ENCODE measurements around the gene SKIC3.

The SKIC3 gene

GRCh38 chr5:95557841-95558240, 3.1 kb upstream of the SKIC3 start:
- 100% methylated on average over 2 of the region's 2 CpGs for WGBS (ENCODE audit: insufficient coverage)
- CTCF ChIA-PET = no interaction called here
- POLR2A ChIA-PET = no interaction called here
- no peak overlapping the region for H3K27ac ChIP-seq (ENCODE audit: insufficient read depth in 1 of 2, low read depth in 1 of 2, low read length in 2 of 2, poor library complexity in 1 of 2, severe bottlenecking in 2 of 2)
- no peaks in the 10 kb centered on the region for H3K27me3 ChIP-seq (replicated peaks in 2 of 5; ENCODE audit: control insufficient read depth in 4 of 5, insufficient read depth in 5 of 5, low read length in 4 of 5)
- peaks cover 0 to 2% (median 0%) of the 10 kb centered on the region in 4 experiments for H3K36me3 ChIP-seq (ENCODE audit: control insufficient read depth in 4 of 4, insufficient read depth in 4 of 4, low read length in 3 of 4)
- H3K9me3 ChIP-seq (ENCODE audit: control extremely low read depth in 1 of 5, control insufficient read depth in 4 of 5, insufficient read depth in 2 of 5, low read depth in 1 of 5, low read length in 4 of 5) = no peaks in the 10 kb centered on the region
- no peak overlapping the region for H3K4me3 ChIP-seq (ENCODE audit: control insufficient read depth in 1 of 7, extremely low read depth in 1 of 7, insufficient read depth in 4 of 7, low read depth in 2 of 7, low read length in 6 of 7)
- H3K4me1 ChIP-seq (ENCODE audit: control extremely low read depth in 1 of 4, control insufficient read depth in 4 of 4, insufficient read depth in 4 of 4, low read length in 3 of 4) = peaks cover 3 to 19% (median 18%) of the 10 kb centered on the region in 4 experiments
- no peak for DNase-seq

GRCh38 chr5:95555553-95555952, 776 bp upstream of the SKIC3 start:
- peak overlapping the region; percentile 84 to 96 (median 92) for H3K4me3 ChIP-seq (ENCODE audit: control insufficient read depth in 1 of 7, extremely low read depth in 1 of 7, insufficient read depth in 4 of 7, low read depth in 2 of 7, low read length in 6 of 7)
- 0% methylated on average over 3 of the region's 9 CpGs for WGBS (ENCODE audit: insufficient coverage)
- CTCF ChIA-PET = interaction anchor here (0.6 to 1.3 kb wide), 3 partner anchors 12 to 89 kb away, joined by 3 to 5 read pairs (median 3); no protein-coding TSS in a partner anchor

GRCh38 chr5:95554331-95554646, 488 bp downstream of the SKIC3 start:
- peak overlapping the region; percentile 59 to 79 for H3K27ac ChIP-seq (ENCODE audit: insufficient read depth in 1 of 2, low read depth in 1 of 2, low read length in 2 of 2, poor library complexity in 1 of 2, severe bottlenecking in 2 of 2)
- H3K9me3 ChIP-seq (ENCODE audit: control extremely low read depth in 1 of 5, control insufficient read depth in 4 of 5, insufficient read depth in 2 of 5, low read depth in 1 of 5, low read length in 4 of 5) = no peaks in the 10 kb centered on the region
- peaks cover 3 to 19% (median 18%) of the 10 kb centered on the region in 4 experiments for H3K4me1 ChIP-seq (ENCODE audit: control extremely low read depth in 1 of 4, control insufficient read depth in 4 of 4, insufficient read depth in 4 of 4, low read length in 3 of 4)
- CTCF ChIA-PET = interaction anchor here (1.1 kb wide), 1 partner anchor 11 kb away, joined by 5 read pairs; no protein-coding TSS in a partner anchor
- POLR2A ChIA-PET = no interaction called here
- H3K27me3 ChIP-seq (replicated peaks in 2 of 5; ENCODE audit: control insufficient read depth in 4 of 5, insufficient read depth in 5 of 5, low read length in 4 of 5) = no peaks in the 10 kb centered on the region
- DNase-seq = no peak
- peak overlapping the region; percentile 84 to 96 (median 92) for H3K4me3 ChIP-seq (ENCODE audit: control insufficient read depth in 1 of 7, extremely low read depth in 1 of 7, insufficient read depth in 4 of 7, low read depth in 2 of 7, low read length in 6 of 7)
- WGBS (ENCODE audit: insufficient coverage) = 1% methylated on average over 6 of the region's 6 CpGs
- H3K36me3 ChIP-seq (ENCODE audit: control insufficient read depth in 4 of 4, insufficient read depth in 4 of 4, low read length in 3 of 4) = peaks cover 0 to 11% (median 6%) of the 10 kb centered on the region in 4 experiments

More at GRCh38 chr5:95555553-95555952, 776 bp upstream of the SKIC3 start:
- no peak for DNase-seq
- H3K27ac ChIP-seq (ENCODE audit: insufficient read depth in 1 of 2, low read depth in 1 of 2, low read length in 2 of 2, poor library complexity in 1 of 2, severe bottlenecking in 2 of 2) = peak overlapping the region; percentile 59 to 79
- peaks cover 3 to 19% (median 18%) of the 10 kb centered on the region in 4 experiments for H3K4me1 ChIP-seq (ENCODE audit: control extremely low read depth in 1 of 4, control insufficient read depth in 4 of 4, insufficient read depth in 4 of 4, low read length in 3 of 4)
- no peaks in the 10 kb centered on the region for H3K9me3 ChIP-seq (ENCODE audit: control extremely low read depth in 1 of 5, control insufficient read depth in 4 of 5, insufficient read depth in 2 of 5, low read depth in 1 of 5, low read length in 4 of 5)
- no peaks in the 10 kb centered on the region for H3K27me3 ChIP-seq (replicated peaks in 2 of 5; ENCODE audit: control insufficient read depth in 4 of 5, insufficient read depth in 5 of 5, low read length in 4 of 5)
- POLR2A ChIA-PET = interaction anchor here (1.0 kb wide), 2 partner anchors 64 to 91 kb away, joined by 4 to 5 read pairs; partner anchors contain the start of genes GPR150 and RFESD
- peaks cover 0 to 9% (median 4%) of the 10 kb centered on the region in 4 experiments for H3K36me3 ChIP-seq (ENCODE audit: control insufficient read depth in 4 of 4, insufficient read depth in 4 of 4, low read length in 3 of 4)

GRCh38 chr5:95549030-95549429, 5.7 kb downstream of the SKIC3 start:
- no peak overlapping the region for H3K4me3 ChIP-seq (ENCODE audit: control insufficient read depth in 1 of 7, extremely low read depth in 1 of 7, insufficient read depth in 4 of 7, low read depth in 2 of 7, low read length in 6 of 7)
- no peaks in the 10 kb centered on the region for H3K27me3 ChIP-seq (replicated peaks in 2 of 5; ENCODE audit: control insufficient read depth in 4 of 5, insufficient read depth in 5 of 5, low read length in 4 of 5)
- peaks cover 3 to 5% (median 4%) of the 10 kb centered on the region in 4 experiments for H3K4me1 ChIP-seq (ENCODE audit: control extremely low read depth in 1 of 4, control insufficient read depth in 4 of 4, insufficient read depth in 4 of 4, low read length in 3 of 4)
- H3K27ac ChIP-seq (ENCODE audit: insufficient read depth in 1 of 2, low read depth in 1 of 2, low read length in 2 of 2, poor library complexity in 1 of 2, severe bottlenecking in 2 of 2) = no peak overlapping the region
- DNase-seq = no peak
- no peaks in the 10 kb centered on the region for H3K9me3 ChIP-seq (ENCODE audit: control extremely low read depth in 1 of 5, control insufficient read depth in 4 of 5, insufficient read depth in 2 of 5, low read depth in 1 of 5, low read length in 4 of 5)
- H3K36me3 ChIP-seq (ENCODE audit: control insufficient read depth in 4 of 4, insufficient read depth in 4 of 4, low read length in 3 of 4) = peaks cover 20 to 53% (median 28%) of the 10 kb centered on the region in 4 experiments
- POLR2A ChIA-PET = no interaction called here
- CTCF ChIA-PET = interaction anchor here (1.1 kb wide), 1 partner anchor 35 kb away, joined by 4 read pairs; no protein-coding TSS in a partner anchor

- POLR2A ChIA-PET = no interaction called here
- 60% methylated on average over 1 of the region's 3 CpGs for whole genome bisulfite sequencing (ENCODE audit: insufficient coverage)
- Histone ChIP-seq H3K27me3 (replicated peaks in 2 of 5; ENCODE audit: control insufficient read depth in 4 of 5, insufficient read depth in 5 of 5, low read length in 4 of 5) (no peaks in the 10 kb centered on the region), H3K27ac (ENCODE audit: insufficient read depth in 1 of 2, low read depth in 1 of 2, low read length in 2 of 2, poor library complexity in 1 of 2, severe bottlenecking in 2 of 2) (peak overlapping the region in 1 of 2 experiments; percentile 51), H3K4me3 (ENCODE audit: control insufficient read depth in 1 of 7, extremely low read depth in 1 of 7, insufficient read depth in 4 of 7, low read depth in 2 of 7, low read length in 6 of 7) (no peak overlapping the region), H3K9me3 (ENCODE audit: control extremely low read depth in 1 of 5, control insufficient read depth in 4 of 5, insufficient read depth in 2 of 5, low read depth in 1 of 5, low read length in 4 of 5) (no peaks in the 10 kb centered on the region), H3K4me1 (ENCODE audit: control extremely low read depth in 1 of 4, control insufficient read depth in 4 of 4, insufficient read depth in 4 of 4, low read length in 3 of 4) (no peaks in the 10 kb centered on the region), H3K36me3 (ENCODE audit: control insufficient read depth in 4 of 4, insufficient read depth in 4 of 4, low read length in 3 of 4) (peaks cover 19 to 57% (median 39%) of the 10 kb centered on the region in 4 experiments)
- CTCF ChIA-PET = interaction anchor here (1.7 kb wide), 1 partner anchor 12 kb away, joined by 5 read pairs; the partner anchor contains the start of genes ARSK and SKIC3
- peak in 2 of 3 donors; percentile 15 to 33 for DNase-seq
Observed at GRCh38 chr5:95543017-95543705, 11.6 kb downstream of the SKIC3 start.

GRCh38 chr5:95537501-95537900, 17.3 kb downstream of the SKIC3 start:
- H3K36me3 ChIP-seq (ENCODE audit: control insufficient read depth in 4 of 4, insufficient read depth in 4 of 4, low read length in 3 of 4) = peaks cover 14 to 55% (median 38%) of the 10 kb centered on the region in 4 experiments
- DNase-seq = no peak
- H3K27ac ChIP-seq (ENCODE audit: insufficient read depth in 1 of 2, low read depth in 1 of 2, low read length in 2 of 2, poor library complexity in 1 of 2, severe bottlenecking in 2 of 2) = no peak overlapping the region
- H3K4me3 ChIP-seq (ENCODE audit: control insufficient read depth in 1 of 7, extremely low read depth in 1 of 7, insufficient read depth in 4 of 7, low read depth in 2 of 7, low read length in 6 of 7) = no peak overlapping the region
- CTCF ChIA-PET = interaction anchor here (1.3 kb wide), 1 partner anchor 9 kb away, joined by 3 read pairs; no protein-coding TSS in a partner anchor
- H3K9me3 ChIP-seq (ENCODE audit: control extremely low read depth in 1 of 5, control insufficient read depth in 4 of 5, insufficient read depth in 2 of 5, low read depth in 1 of 5, low read length in 4 of 5) = no peaks in the 10 kb centered on the region
- H3K27me3 ChIP-seq (replicated peaks in 2 of 5; ENCODE audit: control insufficient read depth in 4 of 5, insufficient read depth in 5 of 5, low read length in 4 of 5) = no peaks in the 10 kb centered on the region
- no CpG with 5 or more reads among the region's 2 CpGs for WGBS (ENCODE audit: insufficient coverage)
- H3K4me1 ChIP-seq (ENCODE audit: control extremely low read depth in 1 of 4, control insufficient read depth in 4 of 4, insufficient read depth in 4 of 4, low read length in 3 of 4) = no peaks in the 10 kb centered on the region
- POLR2A ChIA-PET = no interaction called here

GRCh38 chr5:95533761-95534160, 21.0 kb downstream of the SKIC3 start:
- ChIA-PET POLR2A (no interaction called here), CTCF (interaction anchor here (0.9 kb wide), 2 partner anchors 10 to 20 kb away, joined by 3 to 4 read pairs; no protein-coding TSS in a partner anchor)
- peaks cover 12 to 50% (median 32%) of the 10 kb centered on the region in 4 experiments for H3K36me3 ChIP-seq (ENCODE audit: control insufficient read depth in 4 of 4, insufficient read depth in 4 of 4, low read length in 3 of 4)
- H3K9me3 ChIP-seq (ENCODE audit: control extremely low read depth in 1 of 5, control insufficient read depth in 4 of 5, insufficient read depth in 2 of 5, low read depth in 1 of 5, low read length in 4 of 5) = no peaks in the 10 kb centered on the region
- no peaks in the 10 kb centered on the region for H3K27me3 ChIP-seq (replicated peaks in 2 of 5; ENCODE audit: control insufficient read depth in 4 of 5, insufficient read depth in 5 of 5, low read length in 4 of 5)
- H3K4me3 ChIP-seq (ENCODE audit: control insufficient read depth in 1 of 7, extremely low read depth in 1 of 7, insufficient read depth in 4 of 7, low read depth in 2 of 7, low read length in 6 of 7) = no peak overlapping the region
- H3K27ac ChIP-seq (ENCODE audit: insufficient read depth in 1 of 2, low read depth in 1 of 2, low read length in 2 of 2, poor library complexity in 1 of 2, severe bottlenecking in 2 of 2) = no peak overlapping the region
- no peaks in the 10 kb centered on the region for H3K4me1 ChIP-seq (ENCODE audit: control extremely low read depth in 1 of 4, control insufficient read depth in 4 of 4, insufficient read depth in 4 of 4, low read length in 3 of 4)
- DNase-seq = no peak
